NB4 (cell line): ENCODE results near the gene RPN1.

Experiments used
- CTCF ChIP-seq: IDR thresholded peaks from one replicate; pipeline ENCODE4 v1.5.1; 2012; ENCODE audit warnings: low read depth, low read length
- POLR2A ChIP-seq: IDR thresholded peaks from 2 replicates; pipeline ENCODE4 v1.6.1; 2011; ENCODE audit warnings: mild to moderate bottlenecking; ENCODE audit not compliant: insufficient read length; ENCODE audit errors: extremely low read depth

GRCh38 chr3:128603313-128603712, 47.3 kb downstream of the RPN1 start:
- no peak for TF ChIP-seq CTCF
- TF ChIP-seq POLR2A: peak; percentile 17
